GM12873 (cell line): Measurements from ENCODE around the gene CYB561D1.
A peak's percentile ranks its signal among the peaks of the same experiment; 100 is the strongest.

Source experiments
- CTCF ChIP-seq: IDR thresholded peaks from 2 replicates; pipeline ENCODE4 v1.5.1; 2012; ENCODE audit warnings: low read depth, mild to moderate bottlenecking, moderate library complexity, low read length, control low read depth; ENCODE audit not compliant: insufficient read depth; ENCODE audit errors: missing control alignments

The CYB561D1 gene

DNA sequence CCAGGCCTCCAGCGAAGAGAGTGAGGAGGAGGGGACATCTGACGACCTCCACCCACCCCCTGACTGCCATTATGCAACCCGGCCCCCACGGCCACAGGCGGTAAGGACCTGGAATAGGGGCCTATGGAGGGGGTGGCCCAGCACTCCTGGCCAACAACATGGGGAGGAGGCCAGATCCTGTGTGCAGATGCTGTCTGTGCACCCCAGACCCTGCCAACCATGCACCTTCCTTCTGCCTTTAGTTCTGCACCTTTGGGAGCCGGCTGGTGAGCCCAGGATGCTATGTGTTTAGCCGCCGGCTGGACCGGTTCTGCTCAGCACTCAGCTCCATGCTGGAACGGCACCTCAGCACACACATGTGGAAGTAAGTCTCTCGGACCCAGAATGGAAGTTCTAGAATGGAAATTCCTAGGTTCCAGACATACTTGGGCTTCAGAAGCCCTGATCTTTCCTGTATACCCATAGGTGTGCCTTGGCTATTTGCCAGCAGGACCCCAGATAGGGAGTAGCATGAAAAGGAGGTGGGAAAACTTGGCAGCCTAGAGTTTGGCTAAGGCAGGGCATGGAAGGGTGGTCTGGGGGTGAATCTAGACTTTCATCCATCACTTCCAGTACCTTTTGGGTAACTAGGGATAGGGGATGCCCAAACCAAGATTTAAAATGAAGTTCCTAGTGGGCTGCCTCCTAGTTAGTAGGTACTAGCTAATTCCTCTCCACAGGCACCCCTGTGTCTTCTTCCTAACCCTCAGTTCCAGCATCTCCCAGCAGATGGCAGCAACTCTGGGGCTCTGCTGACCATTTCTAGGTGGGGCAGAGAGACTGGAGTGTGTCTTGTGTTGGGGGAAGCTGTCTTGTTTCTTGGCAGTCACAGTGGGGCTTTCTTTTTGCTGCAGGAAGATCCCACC lies 3.6 kb upstream of the CYB561D1 start:
- peak; percentile 87 for TF ChIP-seq CTCF

DNA sequence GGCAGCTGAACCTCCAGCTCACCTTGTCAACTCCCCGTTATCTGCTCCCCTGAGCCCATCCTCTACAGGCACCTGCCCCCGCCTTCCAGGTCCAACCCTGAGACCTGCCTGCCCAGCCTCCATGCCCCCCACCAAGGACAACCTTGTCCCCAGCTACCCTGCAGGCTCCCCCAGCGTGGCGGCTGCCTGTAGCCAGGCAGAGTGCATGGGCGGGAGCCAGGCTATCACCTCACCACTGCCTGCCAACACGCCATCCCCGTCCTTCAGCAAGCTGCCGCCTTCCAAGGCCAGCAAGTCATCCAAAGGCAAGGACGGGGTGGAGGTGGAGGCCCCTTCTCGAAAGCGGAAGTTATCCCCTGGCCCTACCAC lies 3.0 kb upstream of the CYB561D1 start:
- no peak for TF ChIP-seq CTCF

DNA sequence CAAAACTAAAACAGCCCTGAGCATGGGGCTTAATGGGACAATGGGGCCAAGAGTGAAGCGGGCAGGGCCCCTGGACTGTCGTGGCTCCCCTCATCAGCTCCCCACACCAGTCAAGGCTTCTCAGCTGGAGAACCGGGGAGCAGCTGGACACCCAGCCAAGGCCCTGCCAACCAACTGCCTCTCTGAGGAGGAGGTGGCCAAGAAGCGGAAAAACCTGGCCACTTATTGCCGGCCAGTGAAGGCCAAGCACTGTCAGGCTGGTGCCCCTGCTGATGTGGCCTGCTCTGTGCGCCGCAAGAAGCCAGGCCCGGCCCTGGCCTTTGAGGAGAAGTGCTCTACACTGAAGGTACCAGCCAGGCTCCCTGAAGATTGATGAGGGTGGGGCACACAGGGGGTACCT lies 2.5 kb upstream of the CYB561D1 start:
- no peak for TF ChIP-seq CTCF

- TF ChIP-seq CTCF: no peak
Measured at GRCh38 chr1:109492779-109493178, 1.1 kb upstream of the CYB561D1 start.

GRCh38 chr1:109493227-109493626 lies 667 bp upstream of the CYB561D1 start:
- TF ChIP-seq CTCF: no peak

- no peak for TF ChIP-seq CTCF
Measured at GRCh38 chr1:109495738-109496137, 1.8 kb downstream of the CYB561D1 start.

- no peak for TF ChIP-seq CTCF
Measured at GRCh38 chr1:109497449-109498160, 3.7 kb downstream of the CYB561D1 start.
